DMS 273 treated with DMSO at 0.1 percent for 48 hours (cell line): ENCODE measurements around the gene KASH5.
"Not testable (repeated sequence)": the region's sequence is repeated elsewhere in the genome, so short reads cannot be mapped to it uniquely, and the experiment has no call there.

Experiments
- DNase-seq: peaks from one replicate; lab custom pipeline; 2025; lab: John Stamatoyannopoulos, UW

KASH5 gene

DNA sequence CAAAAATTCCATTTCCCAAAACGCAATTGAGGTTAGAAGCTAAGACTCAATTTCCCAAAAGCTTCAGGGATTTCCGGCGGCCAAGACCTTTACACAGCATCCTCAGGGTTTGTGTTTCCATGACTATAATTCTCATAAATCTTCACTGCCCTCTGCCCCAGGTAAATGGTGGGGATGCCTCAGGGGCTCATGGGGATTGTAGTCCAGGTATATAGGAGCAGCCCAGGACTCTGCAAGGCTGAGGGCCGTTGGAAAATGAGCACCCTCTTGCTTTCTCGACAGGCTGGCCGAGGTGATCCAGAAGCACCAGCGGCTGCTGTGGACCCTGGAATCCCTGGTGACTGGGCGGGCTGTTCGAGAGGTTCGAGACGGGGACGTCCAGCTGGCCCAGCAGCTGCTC lies 71.3 kb downstream of the KASH5 start:
- no peak for DNase-seq

DNA sequence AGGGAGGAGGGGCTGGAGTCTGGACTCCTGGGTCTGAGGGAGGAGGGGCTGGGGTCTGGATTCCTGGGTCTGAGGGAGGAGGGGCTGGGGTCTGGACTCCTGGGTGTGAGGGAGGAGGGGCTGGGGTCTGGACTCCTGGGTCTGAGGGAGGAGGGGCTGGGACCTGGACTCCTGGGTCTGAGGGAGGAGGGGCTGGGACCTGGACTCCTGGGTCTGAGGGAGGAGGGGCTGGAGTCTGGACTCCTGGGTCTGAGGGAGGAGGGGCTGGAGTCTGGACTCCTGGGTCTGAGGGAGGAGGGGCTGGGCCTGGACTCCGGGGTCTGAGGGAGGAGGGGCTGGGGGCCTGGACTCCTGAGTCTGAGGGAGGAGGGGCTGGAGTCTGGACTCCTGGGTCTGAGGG lies 73.1 kb downstream of the KASH5 start:
- DNase-seq, result not testable (repeated sequence)

DNA sequence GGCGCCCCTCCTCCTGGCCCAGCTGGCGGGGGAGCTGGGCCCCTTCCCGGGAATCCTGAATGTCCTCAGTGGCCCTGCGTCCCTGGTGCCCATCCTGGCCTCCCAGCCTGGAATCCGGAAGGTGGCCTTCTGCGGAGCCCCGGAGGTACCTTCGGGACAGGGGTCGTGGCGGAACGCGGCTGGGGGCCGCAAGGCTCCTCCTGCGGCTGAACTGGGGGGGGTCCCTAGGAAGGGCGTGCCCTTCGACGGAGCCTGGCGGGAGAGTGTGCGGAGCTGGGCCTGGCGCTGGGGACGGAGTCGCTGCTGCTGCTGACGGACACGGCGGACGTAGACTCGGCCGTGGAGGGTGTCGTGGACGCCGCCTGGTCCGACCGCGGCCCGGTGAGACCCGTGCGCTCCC lies 73.6 kb downstream of the KASH5 start:
- DNase-seq, result no peak

DNA sequence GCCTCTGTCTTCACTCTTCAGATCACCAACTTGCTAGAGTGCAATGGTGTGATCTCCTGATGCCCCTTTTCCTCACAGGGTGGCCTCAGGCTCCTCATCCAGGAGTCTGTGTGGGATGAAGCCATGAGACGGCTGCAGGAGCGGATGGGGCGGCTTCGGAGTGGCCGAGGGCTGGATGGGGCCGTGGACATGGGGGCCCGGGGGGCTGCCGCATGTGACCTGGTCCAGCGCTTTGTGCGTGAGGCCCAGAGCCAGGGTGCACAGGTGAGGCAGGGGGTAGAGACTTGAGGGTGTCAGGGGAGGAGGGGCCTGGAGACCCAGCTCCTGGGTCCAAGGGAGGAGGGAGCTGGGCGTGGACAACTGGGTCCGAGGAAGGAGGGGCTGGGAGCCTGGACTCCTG lies 74.4 kb downstream of the KASH5 start:
- DNase-seq, result no peak

DNA sequence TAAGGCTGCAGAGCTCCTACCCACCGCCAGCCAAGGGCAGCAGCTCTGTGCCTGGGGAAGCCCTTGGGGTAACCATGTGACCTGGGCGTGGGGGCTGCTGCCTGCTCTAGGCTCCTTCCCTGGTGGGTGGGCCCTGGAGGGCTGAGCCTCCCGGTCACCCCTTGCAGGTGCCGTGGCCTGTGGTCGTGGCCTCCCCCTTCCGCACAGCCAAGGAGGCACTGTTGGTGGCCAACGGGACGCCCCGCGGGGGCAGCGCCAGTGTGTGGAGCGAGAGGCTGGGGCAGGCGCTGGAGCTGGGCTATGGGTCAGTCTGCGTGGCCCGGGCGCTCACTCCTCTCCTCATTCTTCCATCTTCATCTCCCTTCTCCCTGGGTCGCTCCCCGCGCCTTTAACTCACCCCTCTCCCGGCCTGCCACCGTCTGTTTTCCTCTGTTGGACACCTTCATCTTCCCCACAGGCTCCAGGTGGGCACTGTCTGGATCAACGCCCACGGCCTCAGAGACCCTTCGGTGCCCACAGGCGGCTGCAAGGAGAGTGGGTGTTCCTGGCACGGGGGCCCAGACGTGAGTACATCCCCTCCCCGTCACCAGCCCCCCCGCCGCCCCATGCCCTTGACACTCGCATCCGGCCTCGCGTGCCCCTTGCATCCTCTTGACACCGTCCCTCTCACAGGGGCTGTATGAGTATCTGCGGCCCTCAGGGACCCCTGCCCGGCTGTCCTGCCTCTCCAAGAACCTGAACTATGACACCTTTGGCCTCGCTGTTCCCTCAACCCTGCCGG lies 76.1 kb downstream of the KASH5 start:
- no peak for DNase-seq

DNA sequence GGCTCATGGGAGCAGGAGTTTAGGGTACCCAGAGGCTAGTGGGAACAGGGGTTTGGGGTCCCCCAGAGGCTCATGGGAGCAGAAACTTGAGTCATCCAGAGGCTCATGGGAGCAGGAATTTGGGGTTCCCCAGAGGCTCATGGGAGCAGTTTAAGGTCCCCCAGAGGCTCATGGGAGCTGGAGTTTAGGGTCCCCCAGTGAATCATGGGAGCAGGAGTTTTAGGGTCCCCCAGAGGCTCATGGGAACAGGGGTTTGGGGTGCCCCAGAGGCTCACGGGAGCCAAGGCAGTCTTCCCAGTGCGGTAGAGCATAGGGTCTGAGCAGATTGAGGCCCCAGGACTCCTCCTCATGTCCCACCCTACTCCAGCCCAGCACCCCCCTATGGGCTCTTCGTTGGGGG lies 77.3 kb downstream of the KASH5 start:
- no peak for DNase-seq
